LNCAP (cell line): ENCODE measurements around the gene RNF182.

Source experiments
- TF ChIP-seq, protein P1 (sequence below): fragments of 450-650 bp; IDR thresholded peaks from 2 replicates; pipeline ENCODE4 v1.5.1; 2017; ENCODE audit warnings: mild to moderate bottlenecking

Gene RNF182

GRCh38 chr6:13989496-13990144, 64.9 kb downstream of the RNF182 start:
- TF ChIP-seq, protein P1, sequence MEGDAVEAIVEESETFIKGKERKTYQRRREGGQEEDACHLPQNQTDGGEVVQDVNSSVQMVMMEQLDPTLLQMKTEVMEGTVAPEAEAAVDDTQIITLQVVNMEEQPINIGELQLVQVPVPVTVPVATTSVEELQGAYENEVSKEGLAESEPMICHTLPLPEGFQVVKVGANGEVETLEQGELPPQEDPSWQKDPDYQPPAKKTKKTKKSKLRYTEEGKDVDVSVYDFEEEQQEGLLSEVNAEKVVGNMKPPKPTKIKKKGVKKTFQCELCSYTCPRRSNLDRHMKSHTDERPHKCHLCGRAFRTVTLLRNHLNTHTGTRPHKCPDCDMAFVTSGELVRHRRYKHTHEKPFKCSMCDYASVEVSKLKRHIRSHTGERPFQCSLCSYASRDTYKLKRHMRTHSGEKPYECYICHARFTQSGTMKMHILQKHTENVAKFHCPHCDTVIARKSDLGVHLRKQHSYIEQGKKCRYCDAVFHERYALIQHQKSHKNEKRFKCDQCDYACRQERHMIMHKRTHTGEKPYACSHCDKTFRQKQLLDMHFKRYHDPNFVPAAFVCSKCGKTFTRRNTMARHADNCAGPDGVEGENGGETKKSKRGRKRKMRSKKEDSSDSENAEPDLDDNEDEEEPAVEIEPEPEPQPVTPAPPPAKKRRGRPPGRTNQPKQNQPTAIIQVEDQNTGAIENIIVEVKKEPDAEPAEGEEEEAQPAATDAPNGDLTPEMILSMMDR = no peak

DNA sequence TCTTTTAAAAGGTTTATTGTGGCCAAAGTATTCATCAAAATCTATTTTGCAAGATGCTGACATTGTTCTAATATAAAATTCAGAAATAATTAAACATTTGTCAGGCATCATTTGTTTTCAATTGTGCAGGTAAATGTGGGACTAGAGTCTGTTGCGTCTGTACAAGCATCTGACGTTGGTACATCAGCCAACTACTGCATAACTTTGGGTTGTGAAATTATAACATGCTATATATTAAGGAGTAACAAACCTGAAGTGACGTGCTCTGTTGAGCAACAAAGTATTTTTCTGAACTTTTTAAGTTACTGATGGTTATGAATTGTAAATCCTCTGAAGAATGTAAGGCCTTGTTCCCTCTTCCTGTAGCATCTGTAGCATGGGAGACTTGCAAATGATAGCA, 66.0 kb downstream of the RNF182 start:
- TF ChIP-seq, protein P1 = no peak

DNA sequence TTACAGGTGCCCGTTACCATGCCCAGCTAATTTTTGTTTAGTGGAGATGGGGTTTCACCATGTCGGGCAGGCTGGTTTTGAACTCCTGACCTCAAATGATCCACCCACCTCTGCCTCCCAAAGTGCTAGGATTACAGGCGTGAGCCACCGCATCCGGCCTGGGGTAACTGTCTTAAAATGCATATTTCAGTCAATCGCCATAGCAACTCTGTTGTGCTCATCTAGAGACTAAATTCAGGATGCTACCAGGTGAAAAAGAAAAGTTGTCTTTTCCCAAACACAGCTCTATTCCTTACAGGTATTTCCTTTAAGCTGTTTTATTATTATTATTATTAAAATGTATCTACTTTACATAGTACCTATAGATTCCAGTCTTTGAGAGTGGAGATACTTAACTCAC, 66.6 kb downstream of the RNF182 start:
- TF ChIP-seq, protein P1 = no peak

DNA sequence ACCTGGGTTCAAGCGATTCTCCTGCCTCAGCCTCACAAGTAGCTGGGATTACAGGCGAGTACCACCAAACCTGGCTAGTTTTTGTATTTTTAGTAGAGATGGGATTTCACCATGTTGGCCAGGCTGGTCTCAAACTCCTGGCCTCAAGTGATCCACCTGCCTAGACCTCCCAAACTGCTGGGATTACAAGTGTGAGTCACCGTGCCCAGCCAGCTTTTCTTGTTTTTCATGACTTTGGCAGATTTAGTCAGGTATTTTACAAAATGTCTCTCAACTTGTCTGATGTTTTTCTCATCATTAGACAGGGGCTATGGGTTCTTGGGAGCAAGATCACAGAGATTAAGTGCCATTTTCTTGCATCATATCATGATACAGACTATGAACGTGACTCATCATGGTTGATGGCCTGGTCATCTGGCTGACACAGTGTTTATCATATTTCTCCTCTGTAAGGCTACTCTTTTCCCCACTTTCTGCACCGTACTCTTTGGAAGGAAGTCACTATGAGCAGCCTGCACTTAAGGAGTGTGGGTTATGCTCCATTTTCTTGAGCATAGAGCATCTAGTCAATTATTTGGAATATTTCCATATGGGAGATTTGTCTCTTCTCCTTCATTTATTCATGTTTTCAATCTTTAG, 67.8 kb downstream of the RNF182 start:
- TF ChIP-seq, protein P1 = no peak

- TF ChIP-seq, protein P1 = no peak
These were observed 68.7 kb downstream of the RNF182 start for GRCh38 chr6:13993416-13993815.

DNA sequence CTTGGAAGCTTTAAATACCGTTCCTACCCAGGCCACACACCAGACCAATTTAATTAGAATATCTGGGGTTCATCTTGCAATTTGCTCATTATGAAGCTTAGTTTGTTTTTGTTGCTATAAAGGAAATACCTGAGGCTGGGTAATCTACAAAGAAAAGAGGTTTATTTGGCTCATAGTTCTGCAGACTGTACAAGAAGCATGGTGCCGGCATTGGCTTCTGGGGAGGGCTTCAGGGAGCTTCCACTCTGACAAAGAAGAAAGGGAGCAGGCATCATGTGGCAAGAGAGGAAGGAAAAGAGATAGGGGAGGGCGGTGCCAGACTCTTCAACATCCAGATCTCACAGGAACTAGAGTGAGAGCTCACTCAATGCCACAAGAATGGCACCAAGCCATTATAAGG, 73.6 kb downstream of the RNF182 start:
- TF ChIP-seq, protein P1 = no peak

DNA sequence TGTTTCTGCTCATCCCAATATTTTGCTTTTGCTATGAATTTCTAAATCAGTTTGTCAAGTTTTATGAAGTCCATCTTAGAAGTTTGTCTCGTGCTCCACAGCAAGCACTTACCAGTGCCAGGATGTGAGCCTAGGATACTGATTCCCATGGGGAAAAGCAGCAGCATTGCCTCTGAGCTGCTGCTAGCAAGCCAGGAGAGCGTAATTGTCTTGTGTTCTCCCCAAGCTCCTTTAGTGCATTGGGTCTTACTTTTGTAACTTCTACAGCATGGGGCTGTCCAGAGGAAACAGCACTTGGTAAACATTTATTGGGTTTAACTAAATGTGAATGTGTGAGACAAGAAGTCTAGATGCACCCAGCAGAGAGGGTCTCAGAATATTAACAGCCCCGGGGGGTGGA, 76.1 kb downstream of the RNF182 start:
- TF ChIP-seq, protein P1 = no peak
